Neuron (in vitro differentiated cells): ENCODE measurements around the gene YAE1.

Source experiments
- H2AFZ ChIP-seq: one replicate; pipeline ENCODE4 v1.6.1; 2013; ENCODE audit warnings: low read depth, mild to moderate bottlenecking, inconsistent platforms, low read length, moderate library complexity
- H3K27me3 ChIP-seq: one replicate; pipeline ENCODE4 v1.6.1; 2013; ENCODE audit warnings: low read length; ENCODE audit not compliant: insufficient read depth
- H3K36me3 ChIP-seq: one replicate; pipeline ENCODE4 v1.6.1; 2013; ENCODE audit warnings: low read length; ENCODE audit not compliant: insufficient read depth
- H3K4me1 ChIP-seq: one replicate; pipeline ENCODE4 v1.6.1; 2013; ENCODE audit warnings: low read length; ENCODE audit not compliant: insufficient read depth
- H3K4me3 ChIP-seq: 2 replicates; pipeline ENCODE4 v1.5.1; 2013; ENCODE audit warnings: mild to moderate bottlenecking, low read length, moderate library complexity
- H3K9me3 ChIP-seq: one replicate; pipeline ENCODE4 v1.6.1; 2013; ENCODE audit warnings: low read length

Gene YAE1

GRCh38 chr7:39602351-39602750 lies 36.1 kb downstream of the YAE1 start:
- peaks cover 4% of the 10 kb centered on the region for H3K4me1 ChIP-seq
- H2AFZ ChIP-seq: no peak overlapping the region
- no peaks in the 10 kb centered on the region for H3K27me3 ChIP-seq
- H3K36me3 ChIP-seq: no peaks in the 10 kb centered on the region
- no peaks in the 10 kb centered on the region for H3K9me3 ChIP-seq
- H3K4me3 ChIP-seq: no peak overlapping the region

- Histone ChIP-seq H3K4me3 (no peak overlapping the region), H3K9me3 (no peaks in the 10 kb centered on the region), H3K4me1 (peaks cover 4% of the 10 kb centered on the region), H3K27me3 (no peaks in the 10 kb centered on the region), H3K36me3 (no peaks in the 10 kb centered on the region), H2AFZ (no peak overlapping the region)
Measured at GRCh38 chr7:39603924-39604323, 37.7 kb downstream of the YAE1 start.

GRCh38 chr7:39605087-39605486 lies 38.9 kb downstream of the YAE1 start:
- H3K4me1 ChIP-seq: peaks cover 4% of the 10 kb centered on the region
- no peak overlapping the region for H2AFZ ChIP-seq
- H3K27me3 ChIP-seq: no peaks in the 10 kb centered on the region
- no peak overlapping the region for H3K4me3 ChIP-seq
- no peaks in the 10 kb centered on the region for H3K9me3 ChIP-seq
- no peaks in the 10 kb centered on the region for H3K36me3 ChIP-seq

- Histone ChIP-seq H3K4me3 (no peak overlapping the region), H2AFZ (no peak overlapping the region), H3K9me3 (no peaks in the 10 kb centered on the region), H3K27me3 (no peaks in the 10 kb centered on the region), H3K36me3 (no peaks in the 10 kb centered on the region), H3K4me1 (peaks cover 4% of the 10 kb centered on the region)
Measured at GRCh38 chr7:39606352-39606751, 40.1 kb downstream of the YAE1 start.

DNA sequence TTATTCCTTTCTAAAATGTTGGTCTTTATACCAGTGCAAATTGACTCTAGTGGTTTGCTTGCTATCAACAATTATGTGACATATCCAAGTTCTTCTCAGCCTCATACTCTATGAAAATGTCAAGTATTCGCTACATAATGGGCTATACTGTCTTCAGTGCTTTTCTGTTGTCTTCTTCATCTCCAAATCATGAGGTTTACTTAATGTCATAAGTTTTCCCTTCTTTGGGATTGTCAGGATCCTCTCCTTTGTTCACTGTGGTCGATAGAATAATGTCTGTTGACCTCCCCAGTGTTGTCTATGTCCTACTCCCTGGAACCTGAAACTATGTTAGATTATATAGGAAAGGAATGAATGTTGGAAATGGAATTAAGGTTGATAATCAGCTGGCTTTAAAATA lies 40.7 kb downstream of the YAE1 start:
- no peaks in the 10 kb centered on the region for H3K4me1 ChIP-seq

DNA sequence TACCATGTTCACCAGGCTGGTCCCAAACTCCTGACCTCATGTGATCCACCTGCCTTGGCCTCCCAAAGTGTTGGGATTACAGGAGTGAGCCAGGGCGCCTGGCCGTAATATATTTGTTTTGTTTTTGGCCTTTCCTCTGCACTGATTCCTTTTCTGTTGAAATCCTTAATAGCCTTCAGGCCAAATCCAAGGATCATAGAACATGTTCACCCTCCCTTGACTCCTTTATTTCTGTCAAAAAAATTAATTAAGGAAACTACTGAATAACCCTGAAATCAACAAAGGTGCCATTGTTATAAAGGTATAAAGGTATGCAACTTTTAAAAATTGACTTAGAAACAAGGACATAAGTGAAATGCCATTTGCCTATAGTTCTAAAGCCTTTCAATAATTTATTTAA lies 41.7 kb downstream of the YAE1 start:
- H2AFZ ChIP-seq: no peak overlapping the region
- H3K4me1 ChIP-seq: no peaks in the 10 kb centered on the region
- H3K27me3 ChIP-seq: no peaks in the 10 kb centered on the region
- H3K9me3 ChIP-seq: no peaks in the 10 kb centered on the region
- no peaks in the 10 kb centered on the region for H3K36me3 ChIP-seq
- no peak overlapping the region for H3K4me3 ChIP-seq

More for the DNA sequence above, 40.7 kb downstream of the YAE1 start:
- Histone ChIP-seq H3K9me3 (no peaks in the 10 kb centered on the region), H3K27me3 (no peaks in the 10 kb centered on the region), H3K4me3 (no peak overlapping the region), H3K36me3 (no peaks in the 10 kb centered on the region), H2AFZ (no peak overlapping the region)

DNA sequence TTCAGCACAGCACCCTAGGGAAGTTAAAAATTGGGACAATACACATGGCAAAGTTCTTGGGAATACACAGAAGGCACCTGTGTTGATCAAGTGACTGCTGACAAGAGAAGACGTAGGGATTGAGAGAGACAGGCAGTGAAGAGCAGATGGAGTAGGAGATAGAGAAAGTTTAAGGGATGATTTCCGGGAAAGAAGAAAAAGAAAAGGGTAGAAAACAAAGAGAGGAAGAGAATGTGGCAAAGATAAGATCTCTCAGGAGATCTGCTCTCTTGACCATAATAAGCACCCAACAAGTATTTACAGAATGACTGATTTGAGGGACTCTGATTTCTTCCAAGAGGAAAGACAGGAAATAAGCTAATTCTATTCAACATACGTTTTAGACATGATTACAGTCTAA lies 42.1 kb downstream of the YAE1 start:
- Histone ChIP-seq H2AFZ (no peak overlapping the region), H3K36me3 (no peaks in the 10 kb centered on the region), H3K4me1 (no peaks in the 10 kb centered on the region), H3K27me3 (no peaks in the 10 kb centered on the region), H3K9me3 (no peaks in the 10 kb centered on the region), H3K4me3 (no peak overlapping the region)

- H3K9me3 ChIP-seq: no peaks in the 10 kb centered on the region
- no peaks in the 10 kb centered on the region for H3K4me1 ChIP-seq
- no peaks in the 10 kb centered on the region for H3K27me3 ChIP-seq
- no peak overlapping the region for H3K4me3 ChIP-seq
- no peak overlapping the region for H2AFZ ChIP-seq
- H3K36me3 ChIP-seq: no peaks in the 10 kb centered on the region
Measured at GRCh38 chr7:39609113-39609934, 43.1 kb downstream of the YAE1 start.

- Histone ChIP-seq H3K4me1 (no peaks in the 10 kb centered on the region), H3K36me3 (no peaks in the 10 kb centered on the region), H2AFZ (no peak overlapping the region), H3K4me3 (no peak overlapping the region), H3K27me3 (no peaks in the 10 kb centered on the region), H3K9me3 (no peaks in the 10 kb centered on the region)
Measured at GRCh38 chr7:39609935-39610263, 43.7 kb downstream of the YAE1 start.

DNA sequence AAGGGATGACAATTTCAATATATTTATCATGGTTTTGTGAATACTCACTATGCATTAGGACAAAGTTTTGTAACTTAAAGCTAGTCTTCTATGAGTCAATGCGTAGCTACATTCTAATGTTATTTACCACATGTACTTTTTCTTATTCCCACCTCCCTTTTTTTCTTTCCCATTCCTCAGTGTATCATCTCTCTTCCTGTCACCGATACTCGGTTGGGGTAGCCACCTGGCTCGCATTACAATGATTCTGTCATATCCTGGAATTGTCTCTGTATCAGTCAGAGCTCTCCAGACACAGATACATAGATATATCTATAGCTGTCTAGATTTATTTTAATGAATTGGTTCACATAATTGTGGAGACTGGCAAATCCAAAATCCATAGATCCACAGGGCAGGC lies 47.4 kb downstream of the YAE1 start:
- Histone ChIP-seq H3K9me3 (no peaks in the 10 kb centered on the region), H3K36me3 (no peaks in the 10 kb centered on the region), H3K4me1 (no peaks in the 10 kb centered on the region), H3K4me3 (no peak overlapping the region), H2AFZ (no peak overlapping the region), H3K27me3 (no peaks in the 10 kb centered on the region)

- Histone ChIP-seq H3K4me3 (no peak overlapping the region), H3K4me1 (no peaks in the 10 kb centered on the region), H3K27me3 (no peaks in the 10 kb centered on the region), H3K36me3 (no peaks in the 10 kb centered on the region), H3K9me3 (no peaks in the 10 kb centered on the region), H2AFZ (no peak overlapping the region)
Measured at GRCh38 chr7:39614299-39614698, 48.1 kb downstream of the YAE1 start.

DNA sequence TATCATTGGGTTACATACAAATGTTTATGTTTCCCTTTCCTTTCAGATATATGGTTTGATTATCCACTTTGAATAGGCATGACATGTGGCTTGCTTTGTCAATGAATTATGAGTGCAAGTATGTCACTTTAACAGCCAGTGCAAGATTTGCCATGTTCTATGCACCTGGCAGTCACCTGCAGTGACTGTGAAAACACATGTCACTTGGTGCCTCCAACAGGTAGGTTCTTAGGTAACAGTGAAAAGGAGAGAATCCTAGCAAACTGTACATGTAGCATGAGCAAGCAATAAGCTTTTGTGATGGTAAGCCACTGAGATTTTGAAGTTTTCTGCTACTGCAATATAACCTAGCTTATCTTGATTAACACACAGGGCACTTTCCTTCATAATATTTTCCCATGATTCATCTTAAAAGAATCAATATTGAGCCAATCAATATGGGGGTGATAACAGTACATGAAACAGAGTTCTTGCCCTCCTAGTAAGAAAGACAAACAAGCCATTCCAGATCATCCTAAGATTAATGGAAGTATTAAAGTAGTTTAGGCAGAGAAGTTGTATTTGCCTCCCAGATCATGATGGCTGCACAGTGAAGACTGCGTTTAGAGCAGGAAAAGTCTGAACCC lies 49.3 kb downstream of the YAE1 start:
- Histone ChIP-seq H3K27me3 (no peaks in the 10 kb centered on the region), H3K4me1 (no peaks in the 10 kb centered on the region), H3K36me3 (no peaks in the 10 kb centered on the region), H2AFZ (no peak overlapping the region), H3K4me3 (no peak overlapping the region), H3K9me3 (no peaks in the 10 kb centered on the region)

- Histone ChIP-seq H3K27me3 (no peaks in the 10 kb centered on the region), H3K36me3 (no peaks in the 10 kb centered on the region)
Measured at GRCh38 chr7:39616138-39616537, 49.9 kb downstream of the YAE1 start.

GRCh38 chr7:39617005-39617404 lies 50.8 kb downstream of the YAE1 start:
- Histone ChIP-seq H2AFZ (no peak overlapping the region), H3K4me1 (peaks cover under 1% of the 10 kb centered on the region), H3K9me3 (no peaks in the 10 kb centered on the region), H3K36me3 (no peaks in the 10 kb centered on the region), H3K4me3 (no peak overlapping the region), H3K27me3 (no peaks in the 10 kb centered on the region)

More at GRCh38 chr7:39616138-39616537, 49.9 kb downstream of the YAE1 start:
- Histone ChIP-seq H2AFZ (no peak overlapping the region), H3K4me3 (no peak overlapping the region), H3K9me3 (no peaks in the 10 kb centered on the region), H3K4me1 (no peaks in the 10 kb centered on the region)
